GM18868 (cell line): ENCODE measurements around the gene PCNX2.

Experiments used
- ATAC-seq: cut with Tn5 transposase; IDR thresholded peaks from one replicate; pipeline ENCODE4 v1.9.1; 2021; ENCODE audit warnings: mild to moderate bottlenecking, moderate library complexity; ENCODE audit not compliant: unreplicated experiment

PCNX2 gene

GRCh38 chr1:232992227-232992626 lies 303.3 kb downstream of the PCNX2 start:
- no peak for ATAC-seq

- ATAC-seq = no peak
These were observed 304.3 kb downstream of the PCNX2 start for GRCh38 chr1:232991238-232991637.

- ATAC-seq = no peak
These were observed 305.1 kb downstream of the PCNX2 start for GRCh38 chr1:232990176-232991128.

GRCh38 chr1:232988572-232989040 lies 306.9 kb downstream of the PCNX2 start:
- no peak for ATAC-seq

- ATAC-seq = no peak
These were observed 307.8 kb downstream of the PCNX2 start for GRCh38 chr1:232987774-232988140.

GRCh38 chr1:232987046-232987773 lies 308.3 kb downstream of the PCNX2 start:
- no peak for ATAC-seq

GRCh38 chr1:232986527-232986922 lies 309.0 kb downstream of the PCNX2 start:
- no peak for ATAC-seq

- no peak for ATAC-seq
These were observed 309.5 kb downstream of the PCNX2 start for GRCh38 chr1:232985882-232986526.

GRCh38 chr1:232984577-232985425 lies 310.7 kb downstream of the PCNX2 start:
- no peak for ATAC-seq

- ATAC-seq = no peak
These were observed 311.5 kb downstream of the PCNX2 start for GRCh38 chr1:232983817-232984567.

GRCh38 chr1:232983375-232983774 lies 312.1 kb downstream of the PCNX2 start:
- no peak for ATAC-seq

GRCh38 chr1:232982238-232982944 lies 313.1 kb downstream of the PCNX2 start:
- ATAC-seq = no peak

GRCh38 chr1:232980986-232981560 lies 314.5 kb downstream of the PCNX2 start:
- no peak for ATAC-seq

- no peak for ATAC-seq
These were observed 315.1 kb downstream of the PCNX2 start for GRCh38 chr1:232980355-232980978.

- ATAC-seq = no peak
These were observed 316.0 kb downstream of the PCNX2 start for GRCh38 chr1:232979558-232979957.

- no peak for ATAC-seq
These were observed 316.7 kb downstream of the PCNX2 start for GRCh38 chr1:232978815-232979214.

- ATAC-seq = peak; percentile 63
These were observed 317.4 kb downstream of the PCNX2 start for GRCh38 chr1:232978091-232978634.

GRCh38 chr1:232974971-232975370 lies 320.6 kb downstream of the PCNX2 start:
- no peak for ATAC-seq
